Measurements from ENCODE around the gene U2AF2.

- TF ChIP-seq CTCF (IDR thresholded peaks at IDR 0.05) (no peak), HOXB13 (CRISPR knock-in tag; IDR thresholded peaks at IDR 0.05; ENCODE audit: low read depth) (no peak), MYC (IDR thresholded peaks at IDR 0.05; ENCODE audit: borderline replicate concordance, low read length) (no peak), USF2 (IDR thresholded peaks at IDR 0.05) (no peak), SREBF2 (IDR thresholded peaks at IDR 0.05) (no peak), EP300 (IDR thresholded peaks at IDR 0.05) (no peak), SMC3 (IDR thresholded peaks at IDR 0.05) (no peak), RAD21 (conservative IDR thresholded peaks at IDR 0.05 in 1 of 2, IDR thresholded peaks at IDR 0.05 in 1 of 2) (no peak), POLR2A (IDR thresholded peaks at IDR 0.05; ENCODE audit: low read length) (no peak), RNF2 (IDR thresholded peaks at IDR 0.05; ENCODE audit: borderline replicate concordance, low read depth) (no peak)
Measured at GRCh38 chr19:55676383-55676782, 21.5 kb downstream of the U2AF2 start.
